GM21447 (cell line): ENCODE measurements around the gene FBXO41.

ENCODE experiments used
- ATAC-seq: cut with Tn5 transposase; IDR thresholded peaks from one replicate; pipeline ENCODE4 v1.9.1; 2021; ENCODE audit not compliant: unreplicated experiment

The FBXO41 gene

DNA sequence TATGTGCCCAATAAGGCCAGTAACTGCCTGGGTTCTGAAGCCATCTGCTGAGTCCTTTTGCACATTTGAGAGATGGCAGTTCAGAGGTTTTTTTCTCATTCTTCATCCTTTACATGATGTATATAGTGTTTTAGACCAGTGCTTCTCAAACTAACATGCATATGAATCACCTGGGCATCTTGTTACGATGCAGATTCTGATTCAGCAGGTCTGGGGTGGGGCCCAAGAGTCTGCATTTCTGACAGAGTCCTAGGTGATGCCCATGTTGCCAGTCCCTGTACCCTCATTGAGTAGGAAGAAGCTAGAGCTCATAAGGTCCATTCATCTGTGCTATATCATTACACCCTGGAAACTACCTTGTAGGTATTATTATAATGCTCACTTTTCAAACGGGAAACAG is 66.5 kb downstream of the FBXO41 start:
- no peak for ATAC-seq

- ATAC-seq: no peak
Observed at GRCh38 chr2:73217160-73217559, 67.1 kb downstream of the FBXO41 start.

GRCh38 chr2:73215254-73215653 is 69.0 kb downstream of the FBXO41 start:
- ATAC-seq: no peak

DNA sequence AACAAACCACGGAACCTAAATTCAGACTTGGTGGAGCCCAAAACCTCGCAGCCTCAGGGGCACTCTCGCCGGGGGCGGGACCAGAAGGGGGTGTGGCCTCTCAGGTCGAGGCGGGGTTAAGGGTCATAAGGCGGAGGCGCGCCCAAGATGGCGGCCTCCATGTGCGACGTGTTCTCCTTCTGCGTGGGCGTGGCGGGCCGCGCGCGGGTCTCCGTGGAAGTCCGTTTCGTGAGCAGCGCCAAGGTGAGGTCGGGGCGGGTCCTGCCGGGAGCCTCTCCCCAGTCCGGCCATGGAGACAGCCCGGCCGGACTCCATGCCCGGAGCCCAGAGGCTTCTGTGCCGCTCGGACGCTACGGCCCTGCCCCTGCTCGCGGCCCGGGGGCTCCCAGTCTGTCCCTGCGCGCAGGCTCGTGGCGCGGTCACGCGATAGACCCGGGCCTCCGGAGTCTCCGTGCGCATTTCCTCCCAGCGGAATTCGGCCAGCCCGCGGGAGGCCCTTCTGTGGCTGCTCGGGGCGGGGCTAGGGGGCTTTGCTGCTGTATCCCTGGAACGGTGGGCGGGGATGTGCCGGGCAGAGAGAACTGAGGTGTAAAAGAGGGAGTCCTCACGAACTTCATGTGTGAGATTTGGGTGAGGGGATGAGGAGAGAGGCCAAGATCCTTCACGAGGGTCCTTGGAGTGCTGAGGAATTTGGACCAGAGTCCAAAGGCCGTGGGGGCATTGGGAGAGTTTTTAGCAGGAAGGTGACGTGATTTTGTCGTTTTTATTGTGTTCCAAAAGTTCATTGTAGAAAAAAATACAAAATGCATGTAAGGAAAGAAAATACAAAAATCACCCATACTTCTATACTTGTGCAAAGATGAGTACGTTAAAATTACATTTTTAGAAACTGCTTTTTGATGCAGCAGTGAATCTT is 69.9 kb downstream of the FBXO41 start, which contains the start of gene SMYD5:
SMYD5 (plus strand) TSS at position 126 of the 916 bp plus-strand sequence; CDS start at position 148, 22 bp downstream.
- peak; percentile 95 for ATAC-seq

- peak; percentile 56 for ATAC-seq
Observed at GRCh38 chr2:73212448-73213176, 71.7 kb downstream of the FBXO41 start.

DNA sequence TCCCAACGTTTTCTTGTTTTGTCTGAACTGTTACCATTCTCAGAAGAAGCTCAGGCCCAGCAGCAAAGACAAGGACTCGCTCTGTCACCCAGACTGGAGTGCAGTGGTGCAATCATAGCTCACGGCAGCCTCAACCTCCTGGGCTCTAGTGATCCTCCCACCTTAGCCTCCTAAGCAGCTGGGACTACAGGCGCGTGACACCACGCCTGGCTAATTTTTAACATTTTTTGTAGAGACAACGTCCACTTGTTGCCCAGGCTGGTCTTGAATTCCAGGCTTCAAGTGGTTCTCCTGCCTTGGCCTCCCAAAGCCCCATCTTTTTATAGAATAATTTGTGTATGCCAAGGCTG is 72.2 kb downstream of the FBXO41 start:
- no peak for ATAC-seq

- ATAC-seq: no peak
Observed at GRCh38 chr2:73210696-73211095, 73.6 kb downstream of the FBXO41 start.

GRCh38 chr2:73210019-73210418 is 74.3 kb downstream of the FBXO41 start:
- ATAC-seq: no peak

DNA sequence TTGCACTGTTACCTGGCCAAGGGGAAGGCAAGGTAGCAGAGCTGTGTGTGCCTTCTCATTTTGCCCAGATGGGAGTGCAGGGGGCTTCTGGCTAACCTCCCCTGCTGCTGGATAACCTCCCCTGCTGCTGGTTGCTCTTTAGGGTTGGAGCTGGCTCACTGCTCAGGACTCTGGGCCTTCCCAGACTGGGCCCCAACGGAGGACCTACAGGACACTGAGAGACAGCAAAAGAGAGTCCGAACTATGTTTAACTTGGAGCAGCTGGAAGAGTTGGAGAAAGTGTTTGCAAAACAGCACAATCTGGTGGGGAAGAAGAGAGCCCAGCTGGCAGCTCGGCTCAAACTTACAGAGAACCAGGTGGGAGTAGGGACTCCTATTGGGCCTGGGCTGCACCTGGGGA is 76.0 kb downstream of the FBXO41 start:
- no peak for ATAC-seq

DNA sequence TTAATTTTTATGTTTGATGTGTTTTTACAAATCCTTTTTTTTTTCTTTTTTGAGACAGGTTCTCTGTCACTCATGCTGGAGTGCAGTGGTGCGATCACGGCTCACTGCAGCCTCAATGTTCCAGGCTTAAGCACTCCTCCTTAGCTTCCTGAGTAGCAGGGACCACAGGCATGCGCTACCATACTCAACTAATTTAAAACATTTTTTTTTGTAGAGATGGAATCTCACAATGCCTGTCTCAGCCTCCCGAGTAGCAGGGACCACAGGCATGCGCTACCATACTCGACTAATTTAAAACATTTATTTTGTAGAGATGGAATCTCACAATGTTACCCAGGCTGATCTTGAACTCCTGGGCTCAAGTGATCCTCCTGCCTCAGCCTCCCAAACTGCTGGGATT is 78.7 kb downstream of the FBXO41 start:
- no peak for ATAC-seq
